HG03159 (cell line): ENCODE results near the gene ACSM6.
"Not testable (repeated sequence)": the region's sequence is repeated elsewhere in the genome, so short reads cannot be mapped to it uniquely, and the experiment has no call there.

Experiments used
- ATAC-seq: cut with Tn5 transposase; IDR thresholded peaks from one replicate; pipeline ENCODE4 v1.9.1; 2021; ENCODE audit warnings: mild to moderate bottlenecking, moderate library complexity; ENCODE audit not compliant: unreplicated experiment

Gene ACSM6

GRCh38 chr10:95193944-95194343 is at the start of gene ACSM6:
Gene ACSM6, plus strand, starts transcription at chr10:95194238. Its CDS starts 248 bp downstream, at chr10:95194486.
- no peak for ATAC-seq

GRCh38 chr10:95168694-95169093 is 25.3 kb upstream of the ACSM6 start:
- ATAC-seq, result no peak

GRCh38 chr10:95169522-95169921 is 24.5 kb upstream of the ACSM6 start:
- no peak for ATAC-seq

- no peak for ATAC-seq
Observed at GRCh38 chr10:95170790-95171189, 23.2 kb upstream of the ACSM6 start.

- no peak for ATAC-seq
Observed at GRCh38 chr10:95171336-95171735, 22.7 kb upstream of the ACSM6 start.

- ATAC-seq, result no peak
Observed at GRCh38 chr10:95172851-95173250, 21.2 kb upstream of the ACSM6 start.

- no peak for ATAC-seq
Observed at GRCh38 chr10:95176101-95176500, 17.9 kb upstream of the ACSM6 start.

- ATAC-seq, result no peak
Observed at GRCh38 chr10:95177429-95177828, 16.6 kb upstream of the ACSM6 start.

- ATAC-seq, result no peak
Observed at GRCh38 chr10:95178266-95178665, 15.8 kb upstream of the ACSM6 start.

GRCh38 chr10:95178797-95179196 is 15.2 kb upstream of the ACSM6 start:
- no peak for ATAC-seq

GRCh38 chr10:95181726-95182125 is 12.3 kb upstream of the ACSM6 start:
- no peak for ATAC-seq

- peak; percentile 93 for ATAC-seq
Observed at GRCh38 chr10:95183271-95184230, 10.5 kb upstream of the ACSM6 start.

GRCh38 chr10:95187617-95188016 is 6.4 kb upstream of the ACSM6 start:
- ATAC-seq, result no peak

- no peak for ATAC-seq
Observed at GRCh38 chr10:95188593-95188992, 5.4 kb upstream of the ACSM6 start.

GRCh38 chr10:95196046-95196445 is 2.0 kb downstream of the ACSM6 start:
- no peak for ATAC-seq

- ATAC-seq, result no peak
Observed at GRCh38 chr10:95201736-95202135, 7.7 kb downstream of the ACSM6 start.

GRCh38 chr10:95202865-95203264 is 8.8 kb downstream of the ACSM6 start:
- not testable (repeated sequence) for ATAC-seq

GRCh38 chr10:95208702-95209391 is 14.8 kb downstream of the ACSM6 start:
- no peak for ATAC-seq

GRCh38 chr10:95209509-95210127 is 15.6 kb downstream of the ACSM6 start:
- ATAC-seq, result no peak

GRCh38 chr10:95211606-95212279 is 17.7 kb downstream of the ACSM6 start:
- no peak for ATAC-seq

- no peak for ATAC-seq
Observed at GRCh38 chr10:95214369-95214768, 20.3 kb downstream of the ACSM6 start.
